HepG2 (cell line): ENCODE measurements around the gene TNFSF12. TPM values are rescaled to one million over a fixed set of nuclear protein-coding genes. Genes with fewer than 3 reads are reported as not detected.
A peak's percentile ranks its signal among the peaks of the same experiment; 100 is the strongest.

Experiments used
- CENPT ChIP-seq: sonication (generic); formaldehyde crosslinking; IDR thresholded peaks from 2 replicates; pipeline ENCODE4 v1.8.0; 2022; ENCODE audit warnings: low read depth, mild to moderate bottlenecking, moderate library complexity, missing genetic modification reagents
- HNRNPL ChIP-seq: fragments of 200-400 bp; formaldehyde crosslinking; IDR thresholded peaks from 2 replicates; pipeline ENCODE4 v1.6.1; 2017; ENCODE audit warnings: mild to moderate bottlenecking, low read depth, low read length
- KMT2A ChIP-seq: sonication (generic); formaldehyde crosslinking; IDR thresholded peaks from 2 replicates; pipeline ENCODE4 v1.4.0; 2020; ENCODE audit warnings: missing genetic modification reagents
- MAZ ChIP-seq, 2 experiments: sonication (generic) in 1 of 2; formaldehyde crosslinking in 1 of 2; IDR thresholded peaks; 2 replicates each; pipeline versions ENCODE4 v1.5.0 to v1.6.1; 2012 to 2020; ENCODE audit warnings: low read depth in 2 of 2, mild to moderate bottlenecking in 2 of 2, borderline replicate concordance in 1 of 2, improper control_type of control experiment in 1 of 2, low read length in 1 of 2, missing genetic modification reagents in 1 of 2, moderate library complexity in 1 of 2
- MBNL3 ChIP-seq: fragments of 250-450 bp; sonication (Bioruptor Pico); conservative IDR thresholded peaks from 2 replicates; pipeline ENCODE4 v1.8.0; 2022; ENCODE audit warnings: mild to moderate bottlenecking, inconsistent platforms
- MTA1 ChIP-seq: sonication (generic); formaldehyde crosslinking; IDR thresholded peaks from 2 replicates; pipeline ENCODE4 v1.4.0; 2020; ENCODE audit warnings: missing genetic modification reagents, mild to moderate bottlenecking, borderline replicate concordance
- PRDM15 ChIP-seq: sonication (generic); formaldehyde crosslinking; IDR thresholded peaks from 2 replicates; pipeline ENCODE4 v1.4.0; 2020; ENCODE audit warnings: missing genetic modification reagents
- RBFOX2 ChIP-seq: fragments of 200-400 bp; formaldehyde crosslinking; IDR thresholded peaks from 2 replicates; pipeline ENCODE4 v1.6.1; 2017; ENCODE audit warnings: low read depth, mild to moderate bottlenecking, low read length
- SIX1 ChIP-seq: sonication (generic); formaldehyde crosslinking; IDR thresholded peaks from 2 replicates; pipeline ENCODE4 v1.4.0; 2020; ENCODE audit warnings: missing genetic modification reagents, borderline replicate concordance
- SNAPC5 ChIP-seq: sonication (generic); formaldehyde crosslinking; IDR thresholded peaks from 2 replicates; pipeline ENCODE4 v1.8.1; 2023; ENCODE audit warnings: mild to moderate bottlenecking, missing genetic modification reagents, borderline replicate concordance
- TOE1 ChIP-seq: sonication (generic); formaldehyde crosslinking; IDR thresholded peaks from 2 replicates; pipeline ENCODE4 v1.4.0; 2020; ENCODE audit warnings: mild to moderate bottlenecking, missing genetic modification reagents
- ZBTB43 ChIP-seq: sonication (generic); formaldehyde crosslinking; conservative IDR thresholded peaks from 2 replicates; pipeline ENCODE4 v1.4.0; 2020; ENCODE audit warnings: missing genetic modification reagents
- ZFP41 ChIP-seq: sonication (generic); formaldehyde crosslinking; IDR thresholded peaks from 2 replicates; pipeline ENCODE4 v1.4.0; 2020; ENCODE audit warnings: mild to moderate bottlenecking, missing genetic modification reagents, borderline replicate concordance
- ZFP90 ChIP-seq: sonication (generic); formaldehyde crosslinking; IDR thresholded peaks from 2 replicates; pipeline ENCODE4 v1.8.0; 2022; ENCODE audit warnings: missing genetic modification reagents, mild to moderate bottlenecking, inconsistent platforms, borderline replicate concordance
- ZNF224 ChIP-seq: sonication (generic); formaldehyde crosslinking; IDR thresholded peaks from 2 replicates; pipeline ENCODE4 v1.5.0; 2020; ENCODE audit warnings: mild to moderate bottlenecking, missing genetic modification reagents
- ZNF282 ChIP-seq: fragments of 450-650 bp; IDR thresholded peaks from 2 replicates; pipeline ENCODE4 v1.6.1; 2018; ENCODE audit not compliant: partially characterized antibody
- ZNF292 ChIP-seq: sonication (generic); formaldehyde crosslinking; IDR thresholded peaks from 2 replicates; pipeline ENCODE4 v1.8.1; 2022; ENCODE audit warnings: mild to moderate bottlenecking, low read depth, missing genetic modification reagents, borderline replicate concordance
- ZNF354B ChIP-seq: sonication (generic); formaldehyde crosslinking; IDR thresholded peaks from 2 replicates; pipeline ENCODE4 v1.8.0; 2022; ENCODE audit warnings: mild to moderate bottlenecking, missing genetic modification reagents
- ZNF556 ChIP-seq: sonication (generic); formaldehyde crosslinking; IDR thresholded peaks from 2 replicates; pipeline ENCODE4 v1.4.0; 2020; ENCODE audit warnings: mild to moderate bottlenecking, missing genetic modification reagents, borderline replicate concordance
- ZNF691 ChIP-seq: sonication (generic); formaldehyde crosslinking; IDR thresholded peaks from 2 replicates; pipeline ENCODE4 v1.4.0; 2020; ENCODE audit warnings: missing genetic modification reagents, low read depth, mild to moderate bottlenecking, borderline replicate concordance
- ZNF740 ChIP-seq: sonication (generic); formaldehyde crosslinking; IDR thresholded peaks from 2 replicates; pipeline ENCODE4 v1.4.0; 2020; ENCODE audit warnings: missing genetic modification reagents
- ZSCAN31 ChIP-seq: sonication (generic); formaldehyde crosslinking; IDR thresholded peaks from 2 replicates; pipeline ENCODE4 v1.5.0; 2020; ENCODE audit warnings: low read depth, mild to moderate bottlenecking, missing genetic modification reagents
- polyA plus RNA-seq, 8 experiments: library from polyadenylated mRNA; depleted of rRNA in 3 of 8; stranded (reverse) in 7 of 8; unstranded in 1 of 8; fragments of >200 nt; fragmentation: Illumina TruSeq in 4 of 8; extraction: Trizol in 4 of 8; gene quantifications; 2 replicates each; pipeline versions ENCODE4 v1.2.1 to v1.2.3, GENCODE V29; 2011 to 2016; ENCODE audit warnings: low read depth in 4 of 8, missing spikeins in 1 of 8, mixed read lengths in 1 of 8; ENCODE audit not compliant: insufficient read depth in 1 of 8
- total RNA-seq, 5 experiments: library from RNA; depleted of rRNA; stranded (reverse); fragments of >200 nt; fragmentation: Illumina TruSeq; extraction: Trizol; gene quantifications; 2 replicates each; pipeline ENCODE4 v1.2.3, GENCODE V29; 2016; ENCODE audit warnings: low read depth in 1 of 5

TNFSF12 gene
- total and polyA plus RNA-seq, 2 of the 13 experiments (the other 11 are each of a cell fraction or from before 2014, with no cell fraction given) = 0.93 to 7.2 TPM

- 0 out of 2 replicates have a peak, but pooled peaks have one; percentile 25 for TF ChIP-seq ZFP90 (CRISPR knock-in tag)
- no peak for TF ChIP-seq TOE1
- TF ChIP-seq SIX1 (CRISPR knock-in tag) = no peak
- peak; percentile 70; the same call in 1 of the 2 replicates for TF ChIP-seq PRDM15
- no peak for TF ChIP-seq ZNF224 (CRISPR knock-in tag)
- no peak for TF ChIP-seq ZSCAN31
- TF ChIP-seq ZNF354B (CRISPR knock-in tag) = no peak
- no peak for TF ChIP-seq ZNF292 (CRISPR knock-in tag)
- peak; percentile 53; the same call in 1 of the 2 replicates for TF ChIP-seq ZBTB43 (CRISPR knock-in tag)
- peak; percentile 49; the same call in 1 of the 2 replicates for TF ChIP-seq KMT2A (CRISPR knock-in tag)
- no peak for TF ChIP-seq MBNL3
- no peak for TF ChIP-seq MTA1
- TF ChIP-seq ZNF740 = peak; percentile 97
- TF ChIP-seq CENPT = no peak; the same call in 1 of the 2 replicates
- peak; percentile 78 for TF ChIP-seq MAZ (IDR thresholded peaks at IDR 0.05; ENCODE audit: borderline replicate concordance, low read depth, low read length)
- TF ChIP-seq MAZ (CRISPR knock-in tag; IDR thresholded peaks at IDR 0.05; ENCODE audit: low read depth) = peak; percentile 62; the same call in 1 of the 2 replicates
- no peak; the same call in 1 of the 2 replicates for TF ChIP-seq HNRNPL
- TF ChIP-seq RBFOX2 = peak; percentile 83
- 0 out of 2 replicates have a peak, but pooled peaks have one; percentile 12 for TF ChIP-seq ZNF691
- TF ChIP-seq ZNF282 = no peak
- TF ChIP-seq ZNF556 (CRISPR knock-in tag) = no peak; the same call in 1 of the 2 replicates
- no peak for TF ChIP-seq SNAPC5 (CRISPR knock-in tag)
- no peak for TF ChIP-seq ZFP41 (CRISPR knock-in tag)
These were observed 24.6 kb downstream of the TNFSF12 start (continued) for GRCh38 chr17:7573324-7574080.
